ENCODE measurements around the gene NKX6-2.
"Not testable (repeated sequence)": the region's sequence is repeated elsewhere in the genome, so short reads cannot be mapped to it uniquely, and the experiment has no call there.

NKX6-2 gene

DNA sequence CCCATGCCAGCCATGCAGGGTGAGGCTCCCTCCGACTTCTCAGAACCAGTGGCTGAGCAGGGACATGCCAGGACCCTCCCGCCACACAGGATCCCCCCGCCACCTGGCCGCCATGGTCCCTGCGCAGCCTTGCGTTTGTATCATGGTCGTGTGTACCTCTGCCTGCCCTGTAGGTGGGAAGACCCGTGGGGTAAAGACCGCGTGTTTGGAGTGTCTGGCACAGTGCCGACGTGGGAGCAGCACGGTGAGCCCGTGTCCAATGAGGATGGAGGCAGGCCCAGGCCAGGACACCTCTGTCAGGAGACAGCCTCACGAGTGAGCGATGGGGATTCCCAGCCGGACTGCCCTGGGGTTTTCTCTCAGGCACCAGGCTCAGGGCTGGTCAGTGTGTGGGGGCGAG, 31.9 kb downstream of the NKX6-2 start:
- DNase-seq = no peak
- ATAC-seq = no peak

DNA sequence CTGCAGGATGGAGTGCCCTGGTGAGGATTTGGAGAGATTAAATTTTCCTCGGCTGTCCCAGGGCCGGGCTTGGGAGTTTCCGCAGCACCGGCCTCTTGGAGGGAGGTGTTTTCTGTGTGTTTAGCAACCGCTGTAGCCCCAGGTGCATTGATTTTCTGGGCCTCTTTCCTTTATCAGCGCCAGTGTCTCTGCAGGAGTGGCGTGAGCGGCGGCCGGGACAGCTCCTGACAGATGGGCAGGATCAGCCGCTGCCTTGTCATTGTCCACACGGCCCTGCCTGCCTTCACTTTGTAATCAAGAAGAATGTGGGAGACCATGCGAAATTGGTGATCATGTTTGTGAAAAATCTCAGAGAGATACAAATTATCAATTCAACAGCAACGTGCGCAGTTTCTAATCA, 32.4 kb downstream of the NKX6-2 start:
- DNase-seq (no peak), ATAC-seq (no peak)

DNA sequence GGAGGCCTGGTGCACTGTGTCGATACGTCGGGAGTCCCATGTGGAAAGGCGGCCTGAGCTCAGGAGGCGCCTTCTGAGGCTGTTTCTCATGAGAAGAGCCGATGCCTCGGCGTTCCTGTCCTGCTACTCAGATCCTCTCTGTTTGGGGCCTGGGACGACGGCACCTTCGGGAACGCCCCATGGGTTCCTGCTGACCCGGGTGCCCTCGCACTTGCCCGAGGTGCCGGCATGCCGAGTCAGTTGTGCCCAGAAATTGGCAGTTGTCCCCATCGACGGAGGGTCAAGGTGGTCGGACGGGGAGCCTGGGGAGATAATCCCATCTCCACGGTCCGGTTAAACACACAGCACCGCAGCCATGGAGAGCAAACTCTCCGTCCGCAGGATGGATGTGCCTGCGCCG, 33.0 kb downstream of the NKX6-2 start:
- ATAC-seq (no peak), DNase-seq (no peak)

DNA sequence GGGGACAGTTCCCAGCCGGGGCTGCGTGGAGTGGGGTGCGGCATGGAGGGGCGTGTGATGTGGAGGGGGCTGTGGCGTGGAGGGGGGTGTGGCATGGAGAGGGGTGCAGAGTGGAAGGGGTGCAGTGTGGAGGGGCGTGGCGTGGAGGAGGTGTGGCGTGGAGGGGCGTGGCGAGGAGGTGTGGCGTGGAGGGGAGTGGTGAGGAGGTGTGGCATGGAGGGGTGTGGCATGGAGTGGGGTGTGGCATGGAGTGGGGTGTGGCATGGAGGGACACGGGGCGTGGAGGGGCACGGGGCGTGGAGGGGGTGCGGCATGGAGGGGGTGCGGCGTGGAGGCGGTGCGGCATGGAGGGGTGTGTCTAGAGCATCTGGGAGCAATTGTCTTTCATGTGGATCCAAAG, 33.6 kb downstream of the NKX6-2 start:
- DNase-seq = no peak
- ATAC-seq = no peak

DNA sequence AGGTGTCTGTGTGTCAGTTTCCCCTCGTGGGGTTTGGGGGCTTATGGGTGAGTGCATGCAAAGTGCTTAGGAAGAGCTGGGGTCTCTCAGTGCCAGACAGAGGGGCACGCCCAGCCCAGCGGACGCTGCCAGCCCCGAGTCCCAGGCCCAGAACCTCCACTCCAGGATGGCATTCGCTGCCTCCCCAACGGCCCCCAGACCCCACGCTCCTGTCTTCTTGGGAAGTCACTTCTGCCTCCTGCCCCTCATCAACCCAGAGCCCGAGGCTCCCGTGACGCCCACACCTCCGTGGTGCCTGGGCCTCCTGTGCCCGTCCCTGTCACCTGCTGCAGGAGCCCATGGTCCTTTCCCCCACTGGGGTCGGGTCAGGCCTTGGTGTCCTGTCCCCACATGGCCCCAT, 35.0 kb downstream of the NKX6-2 start:
- no peak for DNase-seq
- ATAC-seq = no peak

DNA sequence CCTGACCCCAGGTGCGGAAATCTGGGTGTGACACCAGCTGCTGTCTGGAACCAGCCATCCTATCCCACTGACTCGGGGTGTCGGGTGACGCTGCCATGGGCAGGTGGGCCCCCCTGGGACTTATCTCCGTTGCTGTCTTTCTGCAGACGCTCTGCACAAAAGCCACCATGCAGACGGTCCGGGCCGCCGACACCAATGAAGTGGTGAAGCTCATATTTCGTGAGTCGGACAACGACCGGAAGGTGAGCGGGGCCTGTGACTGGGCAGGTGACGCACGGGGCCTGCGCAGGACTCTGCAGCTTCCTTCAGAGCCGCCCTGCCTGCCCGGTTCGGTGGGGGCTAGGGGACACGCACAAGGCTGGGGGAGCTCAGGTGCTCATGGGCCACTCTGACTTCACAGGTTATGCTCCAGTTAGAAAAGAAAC, 36.6 kb downstream of the NKX6-2 start:
- DNase-seq (no peak), ATAC-seq (no peak)

DNA sequence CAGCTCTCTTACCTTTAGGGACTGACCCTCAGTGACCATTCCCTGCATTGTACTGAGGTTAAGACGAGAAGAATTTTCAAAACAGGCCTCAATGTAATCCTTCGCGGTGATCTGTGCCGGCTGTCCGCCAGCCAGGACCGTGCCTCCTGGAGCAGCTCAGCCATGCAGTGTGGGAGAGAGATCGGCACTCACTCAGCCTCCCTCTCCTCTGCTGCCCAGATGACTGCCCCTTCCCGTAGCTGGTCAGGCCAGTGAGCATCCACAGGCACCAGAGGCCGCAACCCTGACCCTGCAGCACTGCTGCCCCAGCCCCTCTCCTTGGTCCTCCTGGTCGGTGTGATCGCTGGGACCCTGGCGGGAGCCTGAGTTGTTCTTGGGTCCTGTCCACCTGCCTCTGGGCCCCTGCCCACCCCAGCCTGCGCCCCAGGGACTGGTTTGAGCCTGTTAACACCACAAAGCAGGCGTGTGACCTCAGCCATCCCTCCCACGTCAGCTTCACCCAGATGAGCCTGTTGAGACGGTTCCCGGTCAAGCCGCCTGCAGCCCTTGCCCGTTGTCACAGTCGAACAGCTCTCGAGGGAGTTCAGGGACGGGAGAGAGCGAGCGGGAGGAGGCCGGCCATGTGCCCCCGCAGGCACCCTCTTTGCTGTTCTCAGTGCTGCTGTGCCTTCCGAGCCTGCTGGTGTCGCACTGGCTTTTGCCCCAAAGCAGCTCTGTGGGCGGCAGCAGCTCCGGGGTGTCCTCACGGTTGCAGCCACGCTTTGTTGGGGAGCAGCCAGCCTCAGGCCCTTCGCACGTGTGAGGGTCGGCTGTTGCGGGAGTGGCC, 37.2 kb downstream of the NKX6-2 start:
- ATAC-seq (no peak), DNase-seq (no peak)

DNA sequence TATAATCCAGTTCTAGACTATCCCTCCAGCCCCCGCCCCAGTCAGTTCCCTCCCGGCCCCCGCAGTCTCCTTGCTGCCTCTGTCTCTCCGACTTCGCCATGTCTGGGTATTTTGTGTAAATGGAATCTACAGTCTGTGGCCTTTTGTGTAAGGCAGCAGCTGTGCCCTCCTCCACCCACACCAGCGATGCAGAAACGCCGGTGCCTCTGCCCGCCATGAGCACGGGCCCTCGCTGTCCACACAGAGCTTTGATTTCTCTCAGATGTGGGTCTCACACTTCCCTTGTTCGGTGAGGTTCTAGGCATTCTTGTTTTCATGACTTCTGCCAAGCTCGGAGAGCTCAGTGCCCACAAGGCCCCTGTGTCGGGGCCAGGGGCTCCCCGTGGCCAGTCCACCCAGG, 37.8 kb downstream of the NKX6-2 start:
- no peak for DNase-seq
- ATAC-seq = no peak

DNA sequence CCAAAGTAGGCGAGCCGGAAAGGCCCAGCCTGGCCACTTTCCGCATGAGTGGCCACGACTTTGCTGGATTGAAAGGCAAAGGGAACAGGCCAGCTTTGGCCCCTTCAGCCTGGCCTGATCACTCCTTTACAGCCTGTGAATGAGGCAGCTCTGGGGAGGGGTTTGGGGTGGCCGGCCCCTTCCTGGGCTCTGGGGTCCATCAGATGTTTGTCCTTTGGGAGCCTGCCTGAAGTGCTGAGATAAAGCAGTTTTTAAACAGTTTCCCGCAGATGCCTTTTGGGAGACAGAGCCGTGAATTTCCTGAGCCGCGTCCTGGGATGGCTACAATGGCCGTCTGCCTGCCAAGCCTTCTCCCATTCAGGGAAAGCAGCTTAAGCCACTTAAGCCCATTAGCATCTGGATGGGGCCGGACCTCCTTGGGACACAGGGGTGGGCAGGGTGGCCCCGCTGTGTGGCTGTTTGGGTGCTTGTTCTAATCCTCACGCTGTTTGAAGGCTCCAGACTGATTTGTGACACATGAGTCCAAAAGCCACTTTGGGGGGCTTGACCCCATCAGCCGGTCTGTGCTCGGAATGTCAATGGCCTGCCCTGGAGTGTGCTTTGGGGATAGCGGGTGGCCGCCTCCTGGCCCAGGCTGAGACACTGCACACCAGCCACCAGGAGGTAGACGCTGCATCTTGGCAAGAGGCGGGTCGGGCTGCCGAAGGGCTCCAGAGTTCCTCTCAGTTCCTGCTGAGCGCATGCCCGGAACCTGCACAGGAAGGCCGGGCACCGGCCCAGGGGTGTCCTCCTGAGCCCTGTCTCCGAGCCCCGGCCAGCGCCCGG, 38.9 kb downstream of the NKX6-2 start:
- DNase-seq (no peak), ATAC-seq (no peak)

DNA sequence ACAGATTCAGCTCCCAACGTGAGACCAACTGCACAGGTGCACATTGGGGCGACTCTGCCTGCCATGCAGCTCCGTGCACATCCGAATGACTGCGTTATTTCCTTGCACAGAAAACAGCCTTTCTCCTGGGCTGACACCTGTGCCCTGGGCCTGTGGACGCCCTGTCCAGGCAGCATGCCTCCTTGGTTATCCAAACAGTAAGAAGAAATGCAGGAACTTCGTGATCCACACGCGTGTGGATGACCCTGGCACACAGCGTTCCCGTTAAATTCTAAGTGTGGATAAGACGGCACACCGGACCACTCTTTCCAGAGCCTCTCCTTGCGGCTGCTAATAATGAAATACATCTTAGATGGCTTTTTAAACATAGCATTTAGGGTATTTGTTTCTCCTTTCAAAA, 39.6 kb downstream of the NKX6-2 start:
- DNase-seq (no peak), ATAC-seq (no peak)

DNA sequence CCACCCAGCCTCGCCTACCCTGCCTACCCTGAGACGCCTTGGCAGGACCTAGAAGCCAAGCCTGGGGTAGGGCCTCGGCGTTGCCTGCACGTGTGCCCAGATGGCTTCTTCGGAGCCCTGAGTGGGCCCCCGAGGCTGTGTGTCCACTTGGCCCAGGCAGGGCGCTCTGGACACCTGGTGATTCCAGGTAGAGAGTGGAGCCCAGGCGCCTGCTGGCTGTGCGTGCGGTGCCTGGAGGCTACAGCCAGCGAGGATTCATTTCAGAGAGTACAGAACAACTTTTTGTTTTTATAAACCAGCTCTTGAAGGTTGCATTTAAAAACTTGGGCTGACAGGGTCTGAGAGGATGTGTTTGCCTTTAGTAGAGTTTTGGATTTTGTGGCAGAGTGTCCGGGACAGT, 40.0 kb downstream of the NKX6-2 start:
- DNase-seq = no peak
- no peak for ATAC-seq

DNA sequence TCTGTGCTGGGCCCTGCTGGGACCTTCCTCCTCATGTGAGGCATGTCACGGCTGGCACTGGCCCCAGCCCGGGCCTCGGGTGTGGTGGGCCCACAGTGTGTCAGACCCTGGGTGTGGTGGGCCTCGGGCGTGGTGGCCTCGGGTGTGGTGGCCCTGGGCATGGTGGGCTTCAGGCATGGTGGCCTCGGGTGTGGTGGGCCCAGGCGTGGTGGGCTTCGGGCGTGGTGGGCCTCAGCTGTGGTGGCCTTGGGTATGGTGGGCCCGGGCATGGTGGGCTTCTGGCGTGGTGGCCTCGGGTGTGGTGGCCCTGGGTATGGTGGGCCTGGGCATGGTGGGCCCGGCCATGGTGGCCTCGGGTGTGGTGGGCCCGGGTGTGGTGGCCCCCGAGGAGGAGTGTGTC, 40.4 kb downstream of the NKX6-2 start:
- DNase-seq = no peak
- no peak for ATAC-seq

DNA sequence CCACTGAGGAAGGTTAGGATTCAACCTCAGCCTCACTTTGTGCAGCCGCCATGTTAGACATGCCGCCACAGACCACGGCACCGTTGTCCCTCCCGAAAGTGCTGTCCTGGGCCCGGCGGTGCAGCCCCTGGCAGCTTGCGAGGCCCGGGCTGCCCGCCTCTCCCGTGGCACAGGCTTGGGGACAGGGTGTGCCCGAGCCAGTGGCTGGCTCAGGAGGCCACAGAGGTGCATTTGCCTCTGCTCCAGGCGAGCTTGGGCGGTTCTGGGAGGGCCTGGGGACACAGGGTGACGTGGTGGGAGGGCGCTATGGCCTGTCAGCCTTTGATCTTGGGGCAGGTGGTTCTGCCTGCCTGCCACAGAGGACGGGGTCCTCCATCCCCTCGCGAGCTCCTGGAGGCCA, 41.1 kb downstream of the NKX6-2 start:
- no peak for ATAC-seq

DNA sequence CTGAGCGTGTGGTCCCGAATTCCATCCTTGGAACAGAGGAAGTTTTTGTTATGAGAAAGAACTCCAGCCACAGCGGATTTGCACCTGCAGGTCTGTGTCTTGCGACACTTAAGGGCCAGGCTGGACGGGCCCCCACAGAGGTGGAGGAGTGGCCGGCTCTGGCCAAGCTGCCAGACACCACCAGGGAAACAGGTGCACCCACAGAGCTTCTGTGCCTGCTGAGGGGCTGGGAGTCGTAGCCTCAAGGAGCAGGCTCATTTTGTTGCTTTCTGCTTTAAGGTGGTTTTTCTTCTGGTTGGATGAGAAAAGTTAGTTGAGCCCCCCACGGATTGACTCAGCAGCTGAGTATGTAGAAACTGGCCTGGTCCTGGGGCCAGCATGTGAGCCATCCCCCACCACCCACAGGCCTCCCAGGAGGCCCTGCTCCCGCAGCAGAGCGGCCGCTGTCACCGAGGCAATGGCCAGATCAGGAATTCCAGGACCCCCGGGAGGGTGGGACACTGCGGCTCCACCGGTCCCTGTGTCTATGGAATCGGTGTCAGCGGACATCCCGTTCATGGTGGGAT, 41.9 kb downstream of the NKX6-2 start:
- no peak for DNase-seq
- ATAC-seq = no peak

More for the DNA sequence above, 41.1 kb downstream of the NKX6-2 start:
- no peak for DNase-seq

DNA sequence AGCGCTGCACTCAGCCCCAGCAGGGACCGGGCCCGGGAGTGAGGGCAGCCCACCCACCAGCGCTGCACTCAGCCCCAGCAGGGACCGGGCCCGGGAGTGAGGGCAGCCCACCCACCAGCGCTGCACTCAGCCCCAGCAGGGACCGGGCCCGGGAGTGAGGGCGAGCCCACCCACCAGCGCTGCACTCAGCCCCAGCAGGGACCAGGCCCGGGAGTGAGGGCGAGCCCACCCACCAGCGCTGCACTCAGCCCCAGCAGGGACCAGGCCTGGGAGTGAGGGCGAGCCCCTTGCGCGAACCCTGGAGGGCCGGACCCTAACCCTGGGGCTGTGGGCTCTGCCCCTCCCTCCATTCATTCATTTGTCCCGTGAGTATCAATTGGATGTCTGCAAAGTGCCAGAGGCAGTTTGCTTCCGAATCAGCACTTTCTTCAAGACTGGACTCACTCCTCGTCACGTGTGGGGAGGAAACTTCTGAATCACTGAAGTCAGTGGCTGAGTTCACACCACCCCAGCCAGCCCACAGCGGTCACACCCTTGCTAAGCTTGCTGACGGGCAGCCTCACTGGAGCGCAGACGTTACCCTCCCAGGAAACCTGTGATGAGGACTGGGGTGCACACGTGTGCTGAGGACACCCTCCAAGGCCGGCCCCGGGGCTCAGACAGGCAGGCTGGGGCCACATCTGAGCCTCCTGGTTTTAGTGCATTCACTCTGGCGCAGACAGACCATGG, 42.6 kb downstream of the NKX6-2 start:
- not testable (repeated sequence) for ATAC-seq, DNase-seq

DNA sequence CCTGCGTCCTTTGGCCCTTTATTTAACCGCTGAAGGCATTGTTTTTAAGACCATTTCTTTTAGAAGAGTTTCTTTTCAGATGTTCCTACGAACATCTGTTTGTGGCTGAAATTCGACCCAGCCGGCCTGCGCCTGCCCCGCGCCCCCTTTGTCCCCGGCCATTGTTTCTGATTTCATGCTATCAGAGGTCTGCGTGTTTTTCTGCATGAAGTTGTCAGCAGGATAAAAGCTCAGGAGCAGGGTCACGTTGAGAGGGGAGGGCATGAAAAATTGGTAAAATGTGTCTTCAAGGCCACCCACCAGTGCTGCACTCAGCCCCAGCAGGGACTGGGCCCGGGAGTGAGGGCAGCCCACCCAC, 43.1 kb downstream of the NKX6-2 start:
- ATAC-seq (no peak), DNase-seq (no peak)

DNA sequence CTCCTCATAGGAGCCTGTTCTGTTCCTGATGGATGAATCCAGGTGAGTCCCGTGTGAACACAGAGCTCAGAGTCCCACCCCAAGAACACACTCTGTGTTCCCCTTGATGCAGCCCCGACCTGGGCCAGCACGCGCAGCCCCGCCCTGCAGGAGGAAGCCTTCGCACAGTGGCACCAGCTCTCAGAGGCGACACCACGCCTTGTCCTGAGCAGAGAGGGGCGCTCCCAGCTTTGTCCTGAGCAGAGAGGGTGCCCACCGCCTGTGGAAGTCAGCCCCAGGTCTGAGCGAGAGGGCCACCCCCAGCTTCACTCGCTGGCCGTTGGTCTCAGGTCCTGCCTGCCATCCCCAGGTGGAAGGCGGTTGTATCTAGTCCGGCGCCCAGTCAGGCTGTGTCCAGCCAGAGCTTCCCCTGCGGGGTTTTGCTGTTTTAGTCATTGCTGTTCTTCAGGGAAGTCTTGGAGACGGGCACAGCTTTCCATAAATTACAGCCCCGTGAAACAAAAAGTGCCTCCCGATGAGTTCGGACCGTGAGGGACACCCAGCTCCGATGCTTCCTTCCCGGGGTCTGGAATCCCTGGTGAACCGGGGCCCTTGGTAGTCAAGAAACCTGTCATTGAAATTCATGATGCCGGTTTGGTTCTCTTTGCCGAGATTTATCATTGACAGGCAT, 43.6 kb downstream of the NKX6-2 start:
- no peak for DNase-seq
- ATAC-seq = no peak

DNA sequence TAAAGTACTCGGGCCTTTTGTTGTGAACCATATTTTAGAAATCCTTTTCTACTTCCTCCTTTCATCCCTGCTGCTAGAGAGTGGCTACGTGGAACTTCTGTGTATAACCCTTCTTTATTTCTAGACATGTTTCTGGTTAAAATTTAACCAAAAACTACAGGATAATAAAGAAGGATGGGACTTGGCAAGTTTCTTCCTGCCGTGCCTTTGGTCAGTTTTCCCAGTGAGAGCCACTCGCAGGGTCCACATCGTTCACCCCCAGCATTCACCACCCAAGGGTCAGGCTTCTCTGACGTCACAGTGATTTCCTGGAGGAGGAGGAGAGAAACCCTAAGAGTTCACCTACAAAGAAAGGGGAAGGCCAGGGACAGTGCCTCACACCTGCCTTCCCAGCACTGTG, 45.4 kb downstream of the NKX6-2 start:
- no peak for ATAC-seq
- DNase-seq = no peak

DNA sequence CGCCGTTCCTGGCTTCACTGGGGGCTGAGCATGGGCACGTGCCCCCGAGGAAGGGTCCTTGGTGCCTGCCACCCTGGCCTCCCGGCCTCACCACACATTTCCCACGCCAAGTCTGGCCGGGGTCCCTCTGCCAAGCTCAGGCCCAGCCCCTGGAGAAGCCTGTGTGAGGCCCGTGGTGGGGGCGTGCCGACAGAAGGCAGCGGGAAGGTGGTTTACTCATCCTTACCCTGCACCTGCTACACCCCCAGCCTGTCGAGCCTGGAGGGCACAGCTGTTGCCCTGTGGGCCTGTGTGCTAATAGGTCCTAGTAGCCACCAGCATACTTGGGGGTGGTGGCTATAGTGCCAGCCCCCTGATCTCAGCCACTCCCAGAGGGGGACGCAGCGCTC, 46.7 kb downstream of the NKX6-2 start:
- ATAC-seq (no peak), DNase-seq (no peak)

DNA sequence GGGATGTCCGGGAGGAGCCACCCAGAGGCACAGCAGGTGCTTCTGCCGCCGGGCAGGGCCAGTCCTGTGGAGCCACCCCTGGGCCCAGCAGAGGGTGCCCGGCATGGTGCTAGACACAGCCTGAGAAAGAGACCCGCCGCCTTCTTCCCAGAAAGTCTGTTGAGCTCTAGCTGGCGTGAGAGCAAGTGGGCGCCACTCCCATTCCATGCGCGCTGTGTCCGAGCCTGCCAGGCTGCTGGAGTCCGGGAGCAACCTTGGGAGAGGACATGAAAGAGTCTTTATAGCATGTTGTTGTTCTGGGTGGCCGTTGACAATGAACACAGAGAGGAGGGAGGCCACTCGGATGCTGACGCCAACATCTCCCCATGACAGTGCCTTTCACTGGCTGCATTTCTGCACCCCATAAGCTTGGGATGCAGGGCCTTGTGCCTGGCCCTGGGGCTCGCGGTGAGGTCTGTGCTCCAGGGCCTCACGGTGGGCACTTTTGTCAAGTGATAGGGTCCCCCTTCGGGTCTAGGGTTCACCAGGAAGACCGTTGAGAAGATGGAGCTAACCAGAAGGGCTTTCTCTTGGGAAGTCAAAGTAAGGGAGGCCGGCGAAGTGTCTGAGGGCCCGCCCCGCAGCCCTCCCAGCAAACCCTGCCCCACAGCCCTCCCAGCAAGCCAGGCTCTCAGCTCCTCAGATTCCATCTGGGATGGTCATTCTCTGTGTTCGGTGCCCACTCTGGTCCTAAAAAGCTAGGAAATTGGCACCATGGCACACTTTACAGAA, 47.3 kb downstream of the NKX6-2 start:
- ATAC-seq = no peak
- no peak for DNase-seq

DNA sequence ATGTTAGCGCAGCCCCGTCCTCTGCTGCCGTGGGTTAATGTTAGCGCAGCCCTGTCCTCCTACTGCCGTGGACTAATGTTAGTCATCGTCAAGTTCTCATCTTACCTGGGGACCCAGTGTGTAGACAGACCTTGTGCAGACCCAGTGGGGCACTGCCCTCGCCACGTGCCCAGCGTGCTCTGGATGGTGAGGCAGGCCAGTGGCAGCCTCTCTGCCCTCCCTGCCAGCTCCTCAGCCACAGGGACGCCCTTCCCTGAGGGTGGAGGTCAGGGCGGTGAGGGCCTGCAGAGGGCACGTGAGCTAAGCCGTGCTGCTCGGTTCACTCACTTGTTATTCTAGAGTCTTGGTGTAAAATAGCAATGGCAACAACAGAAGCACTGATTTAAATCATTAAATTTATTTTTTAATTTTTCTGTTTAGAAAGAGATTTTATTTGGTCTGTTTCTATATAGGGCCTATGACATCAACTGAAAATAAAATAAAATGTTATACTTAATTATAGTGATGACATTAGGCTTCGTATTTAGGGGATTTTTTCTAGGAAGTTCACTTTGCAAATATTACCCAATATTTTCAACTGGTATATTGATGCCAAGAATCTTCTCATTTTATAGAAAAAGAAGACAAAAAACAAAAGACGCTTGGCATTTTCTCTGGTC, 48.4 kb downstream of the NKX6-2 start:
- no peak for ATAC-seq

More for the DNA sequence above, 48.4 kb downstream of the NKX6-2 start:
- no peak for DNase-seq

Data from stimulated activated naive CD8-positive, alpha-beta T cell treated with anti-CD3 and anti-CD28 coated beads, Interleukin-15, Interleukin-2, amounts not matched to agents 100 U/mL and 50 U/mL, for 24 hours (primary cell).